HepG2 (cell line): Measurements from ENCODE around the gene CST3. TPM values are rescaled to one million over a fixed set of nuclear protein-coding genes. Genes with fewer than 3 reads are reported as not detected.

Source experiments
- BORCS8-MEF2B ChIP-seq: sonication (generic); formaldehyde crosslinking; IDR thresholded peaks from 2 replicates; pipeline ENCODE4 v1.8.0; 2022; ENCODE audit warnings: mild to moderate bottlenecking, missing genetic modification reagents
- IKZF4 ChIP-seq: sonication (generic); formaldehyde crosslinking; IDR thresholded peaks from 2 replicates; pipeline ENCODE4 v1.5.1; 2020; ENCODE audit warnings: borderline replicate concordance, mild to moderate bottlenecking, low read depth, missing genetic modification reagents; ENCODE audit errors: not compliant biosample characterization
- NFYC ChIP-seq: IDR thresholded peaks from 2 replicates; pipeline ENCODE4 v1.6.1; 2016; ENCODE audit warnings: missing genetic modification reagents, missing compliant biosample characterization
- NONO ChIP-seq, 2 experiments: fragments of 450-650 bp in 1 of 2; sonication (generic) in 1 of 2; formaldehyde crosslinking in 1 of 2; IDR thresholded peaks in 1 of 2; conservative IDR thresholded peaks in 1 of 2; 2 replicates each; pipeline versions ENCODE4 v1.6.1 to v1.8.0; 2017 to 2022; ENCODE audit warnings: mild to moderate bottlenecking in 1 of 2, missing genetic modification reagents in 1 of 2, moderate library complexity in 1 of 2
- PCBP2 ChIP-seq: fragments of 200-400 bp; formaldehyde crosslinking; optimal IDR thresholded peaks from 2 replicates; pipeline ENCODE3; 2018; ENCODE audit warnings: low read length, low read depth; ENCODE audit not compliant: poor library complexity, severe bottlenecking
- SMAD9 ChIP-seq: sonication (generic); formaldehyde crosslinking; IDR thresholded peaks from 2 replicates; pipeline ENCODE4 v1.5.1; 2020; ENCODE audit warnings: mild to moderate bottlenecking, missing genetic modification reagents
- SP2 ChIP-seq: sonication (generic); formaldehyde crosslinking; IDR thresholded peaks from 2 replicates; pipeline ENCODE4 v1.5.1; 2020; ENCODE audit warnings: mild to moderate bottlenecking, missing genetic modification reagents
- SPEN ChIP-seq: sonication (generic); formaldehyde crosslinking; IDR thresholded peaks from 2 replicates; pipeline ENCODE4 v1.5.1; 2020; ENCODE audit warnings: low read depth, mild to moderate bottlenecking, missing genetic modification reagents
- ZNF121 ChIP-seq: sonication (generic); formaldehyde crosslinking; IDR thresholded peaks from 2 replicates; pipeline ENCODE4 v1.5.0; 2020; ENCODE audit warnings: mild to moderate bottlenecking, missing genetic modification reagents
- ZNF17 ChIP-seq: sonication (generic); formaldehyde crosslinking; IDR thresholded peaks from 2 replicates; pipeline ENCODE4 v1.5.0; 2020; ENCODE audit warnings: mild to moderate bottlenecking, missing genetic modification reagents
- polyA plus RNA-seq, 8 experiments: library from polyadenylated mRNA; depleted of rRNA in 3 of 8; stranded (reverse) in 7 of 8; unstranded in 1 of 8; fragments of >200 nt; fragmentation: Illumina TruSeq in 4 of 8; extraction: Trizol in 4 of 8; gene quantifications; 2 replicates each; pipeline versions ENCODE4 v1.2.1 to v1.2.3, GENCODE V29; 2011 to 2016; ENCODE audit warnings: low read depth in 4 of 8, missing spikeins in 1 of 8, mixed read lengths in 1 of 8; ENCODE audit not compliant: insufficient read depth in 1 of 8
- total RNA-seq, 5 experiments: library from RNA; depleted of rRNA; stranded (reverse); fragments of >200 nt; fragmentation: Illumina TruSeq; extraction: Trizol; gene quantifications; 2 replicates each; pipeline ENCODE4 v1.2.3, GENCODE V29; 2016; ENCODE audit warnings: low read depth in 1 of 5
- TF ChIP-seq, protein P1 (sequence below): sonication (generic); formaldehyde crosslinking; IDR thresholded peaks from 2 replicates; pipeline ENCODE4 v1.5.1; 2020; ENCODE audit warnings: mild to moderate bottlenecking, missing genetic modification reagents
- TF ChIP-seq, protein P2 (sequence below): IDR thresholded peaks from 2 replicates; pipeline ENCODE4 v1.6.1; 2016
- TF ChIP-seq, protein P3 (sequence below): fragments of 450-650 bp; IDR thresholded peaks from 2 replicates; pipeline ENCODE4 v1.6.1; 2017
- TF ChIP-seq, protein P4 (sequence below): sonication (generic); formaldehyde crosslinking; IDR thresholded peaks from 2 replicates; pipeline ENCODE4 v1.5.0; 2020; ENCODE audit warnings: mild to moderate bottlenecking, missing genetic modification reagents
- TF ChIP-seq, protein P5 (sequence below): sonication (generic); formaldehyde crosslinking; IDR thresholded peaks from 2 replicates; pipeline ENCODE4 v1.5.1; 2020; ENCODE audit warnings: missing genetic modification reagents, mild to moderate bottlenecking, borderline replicate concordance
- TF ChIP-seq, protein P6 (sequence below): sonication (generic); formaldehyde crosslinking; IDR thresholded peaks from 2 replicates; pipeline ENCODE4 v1.4.0; 2020; ENCODE audit warnings: mild to moderate bottlenecking, missing genetic modification reagents

The CST3 gene
- total and polyA plus RNA-seq, 2 of the 13 experiments (the other 11 are each of a cell fraction or from before 2014, with no cell fraction given), result 690 to 1,005 TPM

DNA sequence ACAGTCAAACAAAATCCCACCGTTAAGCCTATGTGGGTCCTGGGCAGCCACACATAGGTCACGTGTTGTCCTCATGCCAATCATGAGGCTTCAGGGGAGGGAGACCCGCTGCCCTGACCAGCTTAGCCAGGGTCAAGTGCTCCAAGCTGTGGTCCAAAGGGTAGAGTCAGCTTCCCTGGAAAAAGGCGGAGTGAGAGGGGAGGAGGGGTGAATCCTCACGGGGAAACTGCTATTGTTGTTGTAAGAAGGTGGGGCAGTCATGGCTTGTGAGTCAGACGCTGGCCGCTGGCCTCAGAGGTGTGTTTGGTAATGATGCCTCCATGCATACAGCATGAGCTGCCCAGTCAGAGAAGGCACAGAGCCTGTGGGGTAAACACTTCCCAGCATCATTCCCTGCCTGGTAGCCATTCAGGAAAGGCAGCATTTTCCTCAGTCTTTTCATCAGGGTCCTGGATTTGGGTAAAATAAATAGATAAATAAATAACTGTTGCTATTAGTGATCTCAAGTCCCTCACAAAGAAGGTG is 8.7 kb downstream of the CST3 start (continued):
- TF ChIP-seq, protein P1, sequence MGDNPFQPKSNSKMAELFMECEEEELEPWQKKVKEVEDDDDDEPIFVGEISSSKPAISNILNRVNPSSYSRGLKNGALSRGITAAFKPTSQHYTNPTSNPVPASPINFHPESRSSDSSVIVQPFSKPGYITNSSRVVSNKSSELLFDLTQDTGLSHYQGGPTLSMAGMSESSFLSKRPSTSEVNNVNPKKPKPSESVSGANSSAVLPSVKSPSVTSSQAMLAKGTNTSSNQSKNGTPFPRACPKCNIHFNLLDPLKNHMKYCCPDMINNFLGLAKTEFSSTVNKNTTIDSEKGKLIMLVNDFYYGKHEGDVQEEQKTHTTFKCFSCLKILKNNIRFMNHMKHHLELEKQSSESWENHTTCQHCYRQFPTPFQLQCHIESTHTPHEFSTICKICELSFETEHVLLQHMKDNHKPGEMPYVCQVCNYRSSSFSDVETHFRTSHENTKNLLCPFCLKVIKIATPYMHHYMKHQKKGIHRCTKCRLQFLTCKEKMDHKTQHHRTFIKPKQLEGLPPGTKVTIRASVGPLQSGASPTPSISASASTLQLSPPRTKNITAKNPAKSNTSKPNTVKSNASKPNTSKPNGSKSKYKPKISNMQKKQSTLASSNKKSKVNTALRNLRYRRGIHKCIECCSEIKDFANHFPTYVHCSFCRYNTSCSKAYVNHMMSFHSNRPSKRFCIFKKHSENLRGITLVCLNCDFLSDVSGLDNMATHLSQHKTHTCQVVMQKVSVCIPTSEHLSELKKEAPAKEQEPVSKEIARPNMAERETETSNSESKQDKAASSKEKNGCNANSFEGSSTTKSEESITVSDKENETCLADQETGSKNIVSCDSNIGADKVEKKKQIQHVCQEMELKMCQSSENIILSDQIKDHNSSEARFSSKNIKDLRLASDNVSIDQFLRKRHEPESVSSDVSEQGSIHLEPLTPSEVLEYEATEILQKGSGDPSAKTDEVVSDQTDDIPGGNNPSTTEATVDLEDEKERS (CRISPR knock-in tag), result peak; percentile 67; the same call in 1 of the 2 replicates
- TF ChIP-seq ZNF17 (CRISPR knock-in tag) (no peak), NONO (IDR thresholded peaks at IDR 0.05) (no peak), NONO (CRISPR knock-in tag; conservative IDR thresholded peaks at IDR 0.05) (peak; percentile 87), ZNF121 (no peak; the same call in 1 of the 2 replicates), NFYC (CRISPR knock-in tag) (peak; percentile 74), PCBP2 (no peak), SMAD9 (CRISPR knock-in tag) (peak; percentile 95; the same call in 1 of the 2 replicates), BORCS8-MEF2B (CRISPR knock-in tag) (peak; percentile 94), SP2 (CRISPR knock-in tag) (no peak), IKZF4 (CRISPR knock-in tag) (peak; percentile 88), SPEN (peak; percentile 87; the same call in 1 of the 2 replicates)
- TF ChIP-seq, protein P2, sequence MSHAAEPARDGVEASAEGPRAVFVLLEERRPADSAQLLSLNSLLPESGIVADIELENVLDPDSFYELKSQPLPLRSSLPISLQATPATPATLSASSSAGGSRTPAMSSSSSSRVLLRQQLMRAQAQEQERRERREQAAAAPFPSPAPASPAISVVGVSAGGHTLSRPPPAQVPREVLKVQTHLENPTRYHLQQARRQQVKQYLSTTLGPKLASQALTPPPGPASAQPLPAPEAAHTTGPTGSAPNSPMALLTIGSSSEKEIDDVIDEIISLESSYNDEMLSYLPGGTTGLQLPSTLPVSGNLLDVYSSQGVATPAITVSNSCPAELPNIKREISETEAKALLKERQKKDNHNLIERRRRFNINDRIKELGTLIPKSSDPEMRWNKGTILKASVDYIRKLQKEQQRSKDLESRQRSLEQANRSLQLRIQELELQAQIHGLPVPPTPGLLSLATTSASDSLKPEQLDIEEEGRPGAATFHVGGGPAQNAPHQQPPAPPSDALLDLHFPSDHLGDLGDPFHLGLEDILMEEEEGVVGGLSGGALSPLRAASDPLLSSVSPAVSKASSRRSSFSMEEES (CRISPR knock-in tag), result peak; percentile 96
- TF ChIP-seq, protein P3, sequence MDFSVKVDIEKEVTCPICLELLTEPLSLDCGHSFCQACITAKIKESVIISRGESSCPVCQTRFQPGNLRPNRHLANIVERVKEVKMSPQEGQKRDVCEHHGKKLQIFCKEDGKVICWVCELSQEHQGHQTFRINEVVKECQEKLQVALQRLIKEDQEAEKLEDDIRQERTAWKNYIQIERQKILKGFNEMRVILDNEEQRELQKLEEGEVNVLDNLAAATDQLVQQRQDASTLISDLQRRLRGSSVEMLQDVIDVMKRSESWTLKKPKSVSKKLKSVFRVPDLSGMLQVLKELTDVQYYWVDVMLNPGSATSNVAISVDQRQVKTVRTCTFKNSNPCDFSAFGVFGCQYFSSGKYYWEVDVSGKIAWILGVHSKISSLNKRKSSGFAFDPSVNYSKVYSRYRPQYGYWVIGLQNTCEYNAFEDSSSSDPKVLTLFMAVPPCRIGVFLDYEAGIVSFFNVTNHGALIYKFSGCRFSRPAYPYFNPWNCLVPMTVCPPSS, result no peak
- TF ChIP-seq, protein P4, sequence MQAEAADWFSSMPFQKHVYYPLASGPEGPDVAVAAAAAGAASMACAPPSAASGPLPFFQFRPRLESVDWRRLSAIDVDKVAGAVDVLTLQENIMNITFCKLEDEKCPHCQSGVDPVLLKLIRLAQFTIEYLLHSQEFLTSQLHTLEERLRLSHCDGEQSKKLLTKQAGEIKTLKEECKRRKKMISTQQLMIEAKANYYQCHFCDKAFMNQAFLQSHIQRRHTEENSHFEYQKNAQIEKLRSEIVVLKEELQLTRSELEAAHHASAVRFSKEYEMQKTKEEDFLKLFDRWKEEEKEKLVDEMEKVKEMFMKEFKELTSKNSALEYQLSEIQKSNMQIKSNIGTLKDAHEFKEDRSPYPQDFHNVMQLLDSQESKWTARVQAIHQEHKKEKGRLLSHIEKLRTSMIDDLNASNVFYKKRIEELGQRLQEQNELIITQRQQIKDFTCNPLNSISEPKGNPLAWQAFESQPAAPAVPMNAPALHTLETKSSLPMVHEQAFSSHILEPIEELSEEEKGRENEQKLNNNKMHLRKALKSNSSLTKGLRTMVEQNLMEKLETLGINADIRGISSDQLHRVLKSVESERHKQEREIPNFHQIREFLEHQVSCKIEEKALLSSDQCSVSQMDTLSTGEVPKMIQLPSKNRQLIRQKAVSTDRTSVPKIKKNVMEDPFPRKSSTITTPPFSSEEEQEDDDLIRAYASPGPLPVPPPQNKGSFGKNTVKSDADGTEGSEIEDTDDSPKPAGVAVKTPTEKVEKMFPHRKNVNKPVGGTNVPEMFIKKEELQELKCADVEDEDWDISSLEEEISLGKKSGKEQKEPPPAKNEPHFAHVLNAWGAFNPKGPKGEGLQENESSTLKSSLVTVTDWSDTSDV (CRISPR knock-in tag), result no peak
- TF ChIP-seq, protein P5, sequence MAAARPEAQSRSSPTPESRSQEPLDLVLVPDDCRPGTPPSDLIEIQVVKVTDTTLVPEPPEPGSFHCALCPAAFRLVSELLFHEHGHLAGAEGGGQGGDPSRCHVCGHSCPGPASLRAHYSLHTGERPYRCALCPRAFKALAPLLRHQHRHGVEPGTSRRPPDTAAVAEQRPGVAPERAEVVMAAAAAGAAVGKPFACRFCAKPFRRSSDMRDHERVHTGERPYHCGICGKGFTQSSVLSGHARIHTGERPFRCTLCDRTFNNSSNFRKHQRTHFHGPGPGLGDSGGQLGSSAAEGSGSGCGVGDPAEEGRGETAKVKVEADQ (CRISPR knock-in tag), result peak; percentile 33; the same call in 1 of the 2 replicates
- TF ChIP-seq, protein P6, sequence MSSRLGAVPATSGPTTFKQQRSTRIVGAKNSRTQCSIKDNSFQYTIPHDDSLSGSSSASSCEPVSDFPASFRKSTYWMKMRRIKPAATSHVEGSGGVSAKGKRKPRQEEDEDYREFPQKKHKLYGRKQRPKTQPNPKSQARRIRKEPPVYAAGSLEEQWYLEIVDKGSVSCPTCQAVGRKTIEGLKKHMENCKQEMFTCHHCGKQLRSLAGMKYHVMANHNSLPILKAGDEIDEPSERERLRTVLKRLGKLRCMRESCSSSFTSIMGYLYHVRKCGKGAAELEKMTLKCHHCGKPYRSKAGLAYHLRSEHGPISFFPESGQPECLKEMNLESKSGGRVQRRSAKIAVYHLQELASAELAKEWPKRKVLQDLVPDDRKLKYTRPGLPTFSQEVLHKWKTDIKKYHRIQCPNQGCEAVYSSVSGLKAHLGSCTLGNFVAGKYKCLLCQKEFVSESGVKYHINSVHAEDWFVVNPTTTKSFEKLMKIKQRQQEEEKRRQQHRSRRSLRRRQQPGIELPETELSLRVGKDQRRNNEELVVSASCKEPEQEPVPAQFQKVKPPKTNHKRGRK (CRISPR knock-in tag), result no peak
